Mesenchymal stem cell (in vitro differentiated cells and primary cell): ENCODE results near the gene ARHGAP42.
A peak's percentile ranks its signal among the peaks of the same experiment; 100 is the strongest.

ENCODE experiments used
- DNase-seq: peaks from one replicate; pipeline ENCODE4 v3.0.0-alpha.2; 2013
- H2AFZ ChIP-seq: one replicate; pipeline ENCODE4 v1.6.1; 2013; ENCODE audit warnings: low read depth, mild to moderate bottlenecking, control low read depth, inconsistent platforms, low read length, moderate library complexity
- H2AK5ac ChIP-seq: 2 replicates; pipeline ENCODE4 v1.6.1; 2013; ENCODE audit warnings: low read length, moderate library complexity, mild to moderate bottlenecking, inconsistent platforms; ENCODE audit not compliant: severe bottlenecking
- H2BK120ac ChIP-seq: one replicate; pipeline ENCODE4 v1.6.1; 2013; ENCODE audit warnings: low read depth, mild to moderate bottlenecking, inconsistent platforms, low read length, moderate library complexity
- H2BK12ac ChIP-seq, 2 experiments: one replicate each; pipeline ENCODE4 v1.6.1; 2013; ENCODE audit warnings: inconsistent platforms in 2 of 2, low read length in 2 of 2, mild to moderate bottlenecking in 2 of 2, moderate library complexity in 2 of 2, control low read depth in 1 of 2
- H2BK15ac ChIP-seq: one replicate; pipeline ENCODE4 v1.6.1; 2013; ENCODE audit warnings: mild to moderate bottlenecking, low read depth, inconsistent platforms; ENCODE audit not compliant: poor library complexity, severe bottlenecking
- H2BK5ac ChIP-seq: 2 replicates; pipeline ENCODE4 v1.6.1; 2013; ENCODE audit warnings: low read depth, mild to moderate bottlenecking, low read length, control low read depth, inconsistent platforms; ENCODE audit not compliant: poor library complexity, severe bottlenecking
- H3K14ac ChIP-seq, 2 experiments: one replicate each; pipeline ENCODE4 v1.6.1; 2013; ENCODE audit warnings: inconsistent platforms in 2 of 2, low read length in 2 of 2, control low read depth in 1 of 2, mild to moderate bottlenecking in 1 of 2, moderate library complexity in 1 of 2
- H3K18ac ChIP-seq, 2 experiments: one replicate each; pipeline ENCODE4 v1.6.1; 2013; ENCODE audit warnings: inconsistent platforms in 2 of 2, low read length in 2 of 2, control low read depth in 1 of 2, low read depth in 1 of 2, mild to moderate bottlenecking in 1 of 2
- H3K23ac ChIP-seq, 2 experiments: one replicate each; pipeline ENCODE4 v1.6.1; 2013; ENCODE audit warnings: inconsistent platforms in 2 of 2, low read length in 2 of 2, mild to moderate bottlenecking in 2 of 2, moderate library complexity in 2 of 2, control low read depth in 1 of 2
- H3K27ac ChIP-seq: 2 replicates; pipeline ENCODE4 v1.5.1; 2013; ENCODE audit warnings: mild to moderate bottlenecking, moderate library complexity, low read length, control low read depth, inconsistent platforms; ENCODE audit not compliant: poor library complexity, severe bottlenecking
- H3K27me3 ChIP-seq, 2 experiments: 2 replicates each; pipeline versions ENCODE4 v1.6.1 to v1.7.0; 2013; ENCODE audit warnings: low read length in 2 of 2, mild to moderate bottlenecking in 2 of 2, moderate library complexity in 2 of 2, control low read depth in 1 of 2, inconsistent platforms in 1 of 2; ENCODE audit not compliant: control insufficient read depth in 1 of 2, insufficient read depth in 1 of 2
- H3K36me3 ChIP-seq, 2 experiments: 2 replicates each; pipeline versions ENCODE4 v1.6.1 to v1.7.0; 2013; ENCODE audit warnings: low read length in 2 of 2, control low read depth in 1 of 2, inconsistent platforms in 1 of 2, low read depth in 1 of 2, mild to moderate bottlenecking in 1 of 2; ENCODE audit not compliant: insufficient read depth in 2 of 2, control insufficient read depth in 1 of 2
- H3K4ac ChIP-seq, 2 experiments: one replicate each; pipeline ENCODE4 v1.6.1; 2013; ENCODE audit warnings: inconsistent platforms in 2 of 2, low read length in 2 of 2, mild to moderate bottlenecking in 2 of 2, moderate library complexity in 2 of 2, control low read depth in 1 of 2, low read depth in 1 of 2
- H3K4me1 ChIP-seq: 2 replicates; pipeline ENCODE4 v1.6.1; 2013; ENCODE audit warnings: low read depth, low read length, control low read depth; ENCODE audit not compliant: control insufficient read depth, insufficient read depth
- H3K4me2 ChIP-seq: 2 replicates; pipeline ENCODE4 v1.6.1; 2013; ENCODE audit warnings: low read length, mild to moderate bottlenecking, inconsistent platforms; ENCODE audit not compliant: poor library complexity, severe bottlenecking
- H3K4me3 ChIP-seq, 2 experiments: 2 replicates each; pipeline versions ENCODE4 v1.5.1 to v1.7.0; 2013; ENCODE audit warnings: low read length in 2 of 2, mild to moderate bottlenecking in 2 of 2, control low read depth in 1 of 2, low read depth in 1 of 2; ENCODE audit not compliant: insufficient read depth in 1 of 2
- H3K79me1 ChIP-seq: replicated peaks from 2 replicates; pipeline ENCODE4 v1.6.1; 2013; ENCODE audit warnings: mild to moderate bottlenecking, control low read depth, low read length, inconsistent platforms; ENCODE audit not compliant: poor library complexity, severe bottlenecking
- H3K9ac ChIP-seq: 2 replicates; pipeline ENCODE4 v1.7.0; 2013; ENCODE audit warnings: mild to moderate bottlenecking, low read length, moderate library complexity
- H3K9me3 ChIP-seq: 2 replicates; pipeline ENCODE4 v1.7.0; 2013; ENCODE audit warnings: mild to moderate bottlenecking, low read length; ENCODE audit not compliant: control insufficient read depth
- H4K8ac ChIP-seq: one replicate; pipeline ENCODE4 v1.6.1; 2013; ENCODE audit warnings: inconsistent platforms, mild to moderate bottlenecking, low read length, moderate library complexity
- H4K91ac ChIP-seq: one replicate; pipeline ENCODE4 v1.6.1; 2013; ENCODE audit warnings: mild to moderate bottlenecking, low read length, inconsistent platforms
- WGBS: methylation state at CpG from one replicate; pipeline ENCODE4 v1.1.7; 2013; ENCODE audit warnings: mixed read lengths; 5-methylcytosine and 5-hydroxymethylcytosine counted together

Gene ARHGAP42

GRCh38 chr11:100875521-100875869 is 188.4 kb downstream of the ARHGAP42 start:
- H2AK5ac ChIP-seq: peak overlapping the region; percentile 99
- H2BK5ac ChIP-seq: peak overlapping the region; percentile 78
- H2BK120ac ChIP-seq: peak overlapping the region; percentile 61
- no peaks in the 10 kb centered on the region for H3K9me3 ChIP-seq
- no peak overlapping the region for H2BK15ac ChIP-seq
- peak overlapping the region in 1 of 2 experiments; percentile 9 for H3K14ac ChIP-seq
- peak overlapping the region; percentile 77 for H4K91ac ChIP-seq
- peak overlapping the region in 1 of 2 experiments; percentile 67 for H3K18ac ChIP-seq
- H3K79me1 ChIP-seq: peaks cover 12% of the 10 kb centered on the region
- WGBS: 62% methylated on average over 8 of the region's 8 CpGs
- DNase-seq: no peak
- no peak overlapping the region for H3K23ac ChIP-seq
- peak overlapping the region; percentile 98 for H3K27ac ChIP-seq
- no peak overlapping the region for H3K9ac ChIP-seq
- H3K4ac ChIP-seq: peak overlapping the region; percentile 40 to 73
- H2AFZ ChIP-seq: no peak overlapping the region
- H3K4me3 ChIP-seq: no peak overlapping the region
- no peaks in the 10 kb centered on the region for H3K36me3 ChIP-seq
- no peak overlapping the region for H4K8ac ChIP-seq
- no peaks in the 10 kb centered on the region for H3K27me3 ChIP-seq
- peaks cover 12% of the 10 kb centered on the region for H3K4me1 ChIP-seq
- peak overlapping the region in 1 of 2 experiments; percentile 94 for H2BK12ac ChIP-seq
- H3K4me2 ChIP-seq: no peak overlapping the region

- H3K18ac ChIP-seq: no peak overlapping the region
- H3K9me3 ChIP-seq: no peaks in the 10 kb centered on the region
- no peak overlapping the region for H3K4ac ChIP-seq
- peak overlapping the region in 1 of 2 experiments; percentile 36 for H3K4me3 ChIP-seq
- H2BK12ac ChIP-seq: no peak overlapping the region
- H2BK5ac ChIP-seq: peak overlapping the region; percentile 98
- H2AK5ac ChIP-seq: no peak overlapping the region
- H3K9ac ChIP-seq: peak overlapping the region; percentile 91
- no peak overlapping the region for H3K4me2 ChIP-seq
- WGBS: 0% methylated on average over 1 of the region's 3 CpGs
- peaks cover 12% of the 10 kb centered on the region for H3K79me1 ChIP-seq
- no peak overlapping the region for H3K14ac ChIP-seq
- no peak overlapping the region for H3K23ac ChIP-seq
- no peak overlapping the region for H2BK15ac ChIP-seq
- H3K4me1 ChIP-seq: peaks cover 12% of the 10 kb centered on the region
- no peaks in the 10 kb centered on the region for H3K36me3 ChIP-seq
- H2BK120ac ChIP-seq: no peak overlapping the region
- peak overlapping the region; percentile 100 for H3K27ac ChIP-seq
- no peak overlapping the region for H2AFZ ChIP-seq
- H4K8ac ChIP-seq: no peak overlapping the region
- H4K91ac ChIP-seq: no peak overlapping the region
- peak; percentile 95 for DNase-seq
- H3K27me3 ChIP-seq: no peaks in the 10 kb centered on the region
Observed at GRCh38 chr11:100876815-100877520, 189.9 kb downstream of the ARHGAP42 start.

GRCh38 chr11:100878474-100878873 is 191.4 kb downstream of the ARHGAP42 start:
- no CpG with 5 or more reads among the region's 2 CpGs for WGBS

GRCh38 chr11:100882957-100883356 is 195.9 kb downstream of the ARHGAP42 start:
- WGBS: no CpG with 5 or more reads among the region's 1 CpG
- H2BK120ac ChIP-seq: no peak overlapping the region
- no peak overlapping the region for H3K23ac ChIP-seq
- no peak overlapping the region for H3K27ac ChIP-seq
- no peaks in the 10 kb centered on the region for H3K36me3 ChIP-seq
- no peak overlapping the region for H3K4ac ChIP-seq
- no peak overlapping the region for H2BK15ac ChIP-seq
- no peak overlapping the region for H2BK5ac ChIP-seq
- no peak overlapping the region for H3K4me2 ChIP-seq
- no peak overlapping the region for H3K9ac ChIP-seq
- H3K9me3 ChIP-seq: no peaks in the 10 kb centered on the region
- H2AK5ac ChIP-seq: no peak overlapping the region
- H3K18ac ChIP-seq: no peak overlapping the region
- H2AFZ ChIP-seq: no peak overlapping the region
- no peak for DNase-seq
- H3K4me3 ChIP-seq: no peak overlapping the region
- no peaks in the 10 kb centered on the region for H3K27me3 ChIP-seq
- no peak overlapping the region for H4K91ac ChIP-seq
- H3K79me1 ChIP-seq: peaks cover 8% of the 10 kb centered on the region
- peaks cover 2% of the 10 kb centered on the region for H3K4me1 ChIP-seq
- H4K8ac ChIP-seq: no peak overlapping the region
- no peak overlapping the region for H2BK12ac ChIP-seq
- H3K14ac ChIP-seq: no peak overlapping the region

More at GRCh38 chr11:100878474-100878873, 191.4 kb downstream of the ARHGAP42 start:
- Histone ChIP-seq H2BK120ac (no peak overlapping the region), H4K91ac (no peak overlapping the region), H3K4me1 (peaks cover 10% of the 10 kb centered on the region), H2AK5ac (peak overlapping the region; percentile 60), H2BK15ac (no peak overlapping the region), H3K4me3 (peak overlapping the region in 1 of 2 experiments; percentile 33), H3K9me3 (no peaks in the 10 kb centered on the region), H3K4me2 (no peak overlapping the region), H2BK5ac (no peak overlapping the region), H3K23ac (no peak overlapping the region), H3K27ac (peak overlapping the region; percentile 100), H2AFZ (no peak overlapping the region), H3K18ac (no peak overlapping the region), H3K79me1 (peaks cover 9% of the 10 kb centered on the region), H3K27me3 (no peaks in the 10 kb centered on the region), H3K9ac (peak overlapping the region; percentile 78), H3K14ac (no peak overlapping the region), H3K36me3 (no peaks in the 10 kb centered on the region), H2BK12ac (no peak overlapping the region), H4K8ac (no peak overlapping the region), H3K4ac (no peak overlapping the region)
- DNase-seq: no peak
